HCT116 (cell line): ENCODE measurements around the gene HDLBP. TPM values are rescaled to one million over a fixed set of nuclear protein-coding genes. Genes with fewer than 3 reads are reported as not detected.

Experiments used
- ATAC-seq: fragments of 200-7000 bp; cut with Tn5 transposase; 2 replicates; pipeline ENCODE4 v1.9.1; 2020; ENCODE audit warnings: mild to moderate bottlenecking, moderate library complexity
- BruUV-seq: library from RNA; stranded (reverse); fragments of 400-500 nt; replicated peaks from 2 replicates; lab custom pipeline; 2021; lab: Mats Ljungman, UMichigan
- CTCF ChIA-PET: fragments of 300-600 bp; sonication (Branson Sonifier 250); formaldehyde crosslinking; loops from one replicate; lab custom pipeline; 2021; ENCODE audit warnings: antibody characterized with exemption; lab: Charles Lee
- POLR2A ChIA-PET: fragments of 300-600, 350-600 bp; sonication (Branson Sonifier 250); formaldehyde crosslinking; loops from one replicate; lab custom pipeline; 2021; ENCODE audit warnings: antibody characterized with exemption; lab: Charles Lee
- RAD21 ChIA-PET, 2 experiments: fragments of 300-600 bp; sonication (Branson Sonifier 250); formaldehyde crosslinking; loops; one replicate each; lab custom pipeline; 2023; ENCODE audit warnings: low total read pairs in 2 of 2; ENCODE audit not compliant: uncharacterized antibody in 2 of 2, unreplicated experiment in 2 of 2, low non-redundant PET in 1 of 2; lab: Charles Lee
- DNase-seq: peaks from one replicate; pipeline ENCODE4 v3.0.0-alpha.2; 2010; ENCODE audit warnings: low read depth, low spot score
- H2AFZ ChIP-seq: fragments of 200-600 bp; shearing (Covaris generic), sonication (generic); 2 replicates; pipeline ENCODE4 v1.6.1; 2017; ENCODE audit warnings: low read depth, mixed run types, mixed read lengths, antibody characterized with exemption, low read length; ENCODE audit not compliant: poor library complexity, severe bottlenecking
- H3K27ac ChIP-seq: 2 replicates; pipeline ENCODE4 v1.5.1; 2012; ENCODE audit warnings: low read depth, low read length
- H3K27me3 ChIP-seq: fragments of 200-600 bp; sonication (generic); 2 replicates; pipeline ENCODE4 v1.6.1; 2016; ENCODE audit warnings: mixed run types, low read length, mixed read lengths; ENCODE audit not compliant: insufficient read depth
- H3K36me3 ChIP-seq, 2 experiments: fragments of 200-500 bp in 1 of 2; fragments of 200-600 bp in 1 of 2; sonication (Bioruptor generic) in 1 of 2; sonication (generic) in 1 of 2; 2 replicates each; pipeline versions ENCODE4 v1.5.1 to v1.6.1; 2014 to 2016; ENCODE audit warnings: low read length in 2 of 2, inconsistent platforms in 1 of 2, mixed read lengths in 1 of 2, mixed run types in 1 of 2; ENCODE audit not compliant: insufficient read depth in 2 of 2, control insufficient read depth in 1 of 2
- H3K4me1 ChIP-seq, 2 experiments: fragments of 200-600 bp in 1 of 2; sonication (generic) in 1 of 2; 2 replicates each; pipeline versions ENCODE4 v1.5.1 to v1.6.1; 2012 to 2017; ENCODE audit warnings: low read length in 2 of 2, inconsistent platforms in 1 of 2, mild to moderate bottlenecking in 1 of 2, mixed read lengths in 1 of 2, mixed run types in 1 of 2, moderate library complexity in 1 of 2; ENCODE audit not compliant: insufficient read depth in 2 of 2, control insufficient read depth in 1 of 2
- H3K4me2 ChIP-seq: fragments of 200-600 bp; sonication (generic); 2 replicates; pipeline ENCODE4 v1.6.1; 2017; ENCODE audit warnings: mixed run types, low read length, mixed read lengths
- H3K4me3 ChIP-seq, 2 experiments: fragments of 200-600 bp in 1 of 2; sonication (generic) in 1 of 2; replicated peaks in 1 of 2; 2 replicates each; pipeline ENCODE4 v1.5.1; 2011 to 2016; ENCODE audit warnings: low read length in 2 of 2, control low read depth in 1 of 2, low read depth in 1 of 2, mild to moderate bottlenecking in 1 of 2, mixed read lengths in 1 of 2, mixed run types in 1 of 2
- H3K79me2 ChIP-seq: fragments of 200-600 bp; sonication (generic); 2 replicates; pipeline ENCODE4 v1.6.1; 2017; ENCODE audit warnings: mild to moderate bottlenecking, mixed run types, low read length, moderate library complexity, mixed read lengths; ENCODE audit not compliant: insufficient read depth
- H3K9ac ChIP-seq: fragments of 200-600 bp; sonication (generic); 2 replicates; pipeline ENCODE4 v1.6.1; 2016; ENCODE audit warnings: low read length, mixed read lengths
- H3K9me2 ChIP-seq: fragments of 200-600 bp; sonication (generic), shearing (Covaris generic); 2 replicates; pipeline ENCODE4 v1.6.1; 2017; ENCODE audit warnings: mixed run types, mild to moderate bottlenecking, moderate library complexity; ENCODE audit not compliant: insufficient read depth
- H3K9me3 ChIP-seq, 2 experiments: fragments of 200-500 bp in 1 of 2; fragments of 200-600 bp in 1 of 2; sonication (Bioruptor generic) in 1 of 2; sonication (generic) in 1 of 2; 2 replicates each; pipeline ENCODE4 v1.6.1; 2014 to 2017; ENCODE audit warnings: low read length in 2 of 2, mixed read lengths in 2 of 2, inconsistent platforms in 1 of 2, low read depth in 1 of 2, mild to moderate bottlenecking in 1 of 2, mixed run types in 1 of 2, moderate library complexity in 1 of 2; ENCODE audit not compliant: control insufficient read depth in 1 of 2, insufficient read depth in 1 of 2
- H4K20me1 ChIP-seq: fragments of 200-600 bp; sonication (generic), shearing (Covaris generic); 2 replicates; pipeline ENCODE4 v1.6.1; 2017; ENCODE audit warnings: mixed run types, mild to moderate bottlenecking, moderate library complexity; ENCODE audit not compliant: insufficient read depth
- CBX3 ChIP-seq: IDR thresholded peaks from 2 replicates; pipeline ENCODE4 v1.6.1; 2012; ENCODE audit warnings: low read depth
- EGR1 ChIP-seq: IDR thresholded peaks from 2 replicates; pipeline ENCODE4 v1.6.1; 2012; ENCODE audit warnings: low read depth
- ELF1 ChIP-seq: IDR thresholded peaks from 2 replicates; pipeline ENCODE4 v1.6.1; 2012; ENCODE audit warnings: low read depth, borderline replicate concordance
- EZH2phosphoT487 ChIP-seq: fragments of 200-600 bp; IDR thresholded peaks from 2 replicates; pipeline ENCODE4 v1.6.1; 2018; ENCODE audit warnings: antibody characterized with exemption, borderline replicate concordance
- FOSL1 ChIP-seq: IDR thresholded peaks from 2 replicates; pipeline ENCODE4 v1.6.1; 2012; ENCODE audit warnings: low read depth
- JUND ChIP-seq: IDR thresholded peaks from 2 replicates; pipeline ENCODE4 v1.6.1; 2012
- MAX ChIP-seq: IDR thresholded peaks from 2 replicates; pipeline ENCODE4 v1.6.1; 2012
- POLR2A ChIP-seq: IDR thresholded peaks from 2 replicates; pipeline ENCODE4 v1.7.0; 2011; ENCODE audit warnings: borderline replicate concordance; ENCODE audit not compliant: insufficient read depth, insufficient read length; ENCODE audit errors: extremely low read depth
- POLR2AphosphoS5 ChIP-seq: IDR thresholded peaks from 2 replicates; pipeline ENCODE4 v1.6.1; 2011; ENCODE audit warnings: mild to moderate bottlenecking, low read depth, low read length, moderate library complexity
- SIN3A ChIP-seq: IDR thresholded peaks from 2 replicates; pipeline ENCODE4 v1.6.1; 2012; ENCODE audit warnings: low read depth
- SP1 ChIP-seq: IDR thresholded peaks from 2 replicates; pipeline ENCODE4 v1.6.1; 2012; ENCODE audit warnings: low read depth
- SRF ChIP-seq: IDR thresholded peaks from 2 replicates; pipeline ENCODE4 v1.6.1; 2012; ENCODE audit warnings: low read depth
- YY1 ChIP-seq: IDR thresholded peaks from 2 replicates; pipeline ENCODE4 v1.6.1; 2011; ENCODE audit warnings: low read length, low read depth, moderate library complexity, mild to moderate bottlenecking; ENCODE audit not compliant: insufficient replicate concordance; ENCODE audit errors: extremely low read depth
- ZFX ChIP-seq: fragments of 450-650 bp; IDR thresholded peaks from 2 replicates; pipeline ENCODE4 v1.6.1; 2017
- intact Hi-C: fragments of 100-400 bp; cut with micrococcal nuclease; formaldehyde crosslinking; loops from 2 replicates; pipeline ENCODE4 v1.10.0; 2022
- total RNA-seq: library from RNA; stranded (reverse); gene quantifications from one replicate; pipeline ENCODE4 v1.2.1, GENCODE V29; 2021; ENCODE audit not compliant: unreplicated experiment
- TF ChIP-seq, protein P1 (sequence below): IDR thresholded peaks from 2 replicates; pipeline ENCODE4 v1.6.1; 2011; ENCODE audit warnings: mild to moderate bottlenecking, low read length, moderate library complexity; ENCODE audit not compliant: insufficient replicate concordance; ENCODE audit errors: extremely low read depth
- TF ChIP-seq, protein P2 (sequence below), 3 experiments: fragments of 200-600 bp in 1 of 3; sonication (generic) in 1 of 3; IDR thresholded peaks in 2 of 3; conservative IDR thresholded peaks in 1 of 3; 2 replicates each; pipeline ENCODE4 v1.5.1; 2012 to 2017; ENCODE audit warnings: low read depth in 2 of 3, low read length in 2 of 3, antibody characterized with exemption in 1 of 3, borderline replicate concordance in 1 of 3, control low read depth in 1 of 3, mild to moderate bottlenecking in 1 of 3, mixed read lengths in 1 of 3, mixed run types in 1 of 3, moderate library complexity in 1 of 3; ENCODE audit not compliant: insufficient read depth in 1 of 3

HDLBP gene
- total RNA-seq, 1 experiment from 2014 or later: 462 TPM

DNA sequence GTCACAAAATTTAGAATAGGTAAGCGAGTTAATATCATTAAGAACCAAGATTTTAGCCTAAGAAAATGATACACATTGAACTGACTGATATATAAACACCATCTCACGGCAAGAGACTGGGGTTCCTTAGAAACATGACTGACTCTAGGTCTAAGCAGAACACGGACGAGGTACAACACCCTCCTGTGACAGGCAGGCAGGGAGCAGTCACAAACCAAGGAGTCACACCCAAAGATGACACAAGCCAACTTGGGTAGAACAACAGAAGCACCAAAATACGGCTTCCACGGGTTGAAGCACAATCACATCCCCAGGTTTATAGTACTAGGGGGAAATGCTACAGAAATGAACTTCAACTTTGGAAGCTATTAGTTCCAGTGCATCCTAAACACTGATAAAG is 24.3 kb downstream of the HDLBP start:
- no peaks in the 10 kb centered on the region for H3K36me3 ChIP-seq
- H4K20me1 ChIP-seq: peaks cover 35% of the 10 kb centered on the region; the same call in 1 of the 2 replicates
- peaks cover 100% of the 10 kb centered on the region for H3K79me2 ChIP-seq
- no peak for TF ChIP-seq YY1
- no peak for TF ChIP-seq SP1
- no peak for TF ChIP-seq ELF1
- TF ChIP-seq, protein P1, sequence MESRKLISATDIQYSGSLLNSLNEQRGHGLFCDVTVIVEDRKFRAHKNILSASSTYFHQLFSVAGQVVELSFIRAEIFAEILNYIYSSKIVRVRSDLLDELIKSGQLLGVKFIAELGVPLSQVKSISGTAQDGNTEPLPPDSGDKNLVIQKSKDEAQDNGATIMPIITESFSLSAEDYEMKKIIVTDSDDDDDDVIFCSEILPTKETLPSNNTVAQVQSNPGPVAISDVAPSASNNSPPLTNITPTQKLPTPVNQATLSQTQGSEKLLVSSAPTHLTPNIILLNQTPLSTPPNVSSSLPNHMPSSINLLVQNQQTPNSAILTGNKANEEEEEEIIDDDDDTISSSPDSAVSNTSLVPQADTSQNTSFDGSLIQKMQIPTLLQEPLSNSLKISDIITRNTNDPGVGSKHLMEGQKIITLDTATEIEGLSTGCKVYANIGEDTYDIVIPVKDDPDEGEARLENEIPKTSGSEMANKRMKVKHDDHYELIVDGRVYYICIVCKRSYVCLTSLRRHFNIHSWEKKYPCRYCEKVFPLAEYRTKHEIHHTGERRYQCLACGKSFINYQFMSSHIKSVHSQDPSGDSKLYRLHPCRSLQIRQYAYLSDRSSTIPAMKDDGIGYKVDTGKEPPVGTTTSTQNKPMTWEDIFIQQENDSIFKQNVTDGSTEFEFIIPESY: no peak
- TF ChIP-seq SRF: no peak
- TF ChIP-seq SIN3A: no peak
- no peak for TF ChIP-seq ZFX
- no peak for TF ChIP-seq POLR2AphosphoS5
- no peak for TF ChIP-seq CBX3
- TF ChIP-seq, protein P2, sequence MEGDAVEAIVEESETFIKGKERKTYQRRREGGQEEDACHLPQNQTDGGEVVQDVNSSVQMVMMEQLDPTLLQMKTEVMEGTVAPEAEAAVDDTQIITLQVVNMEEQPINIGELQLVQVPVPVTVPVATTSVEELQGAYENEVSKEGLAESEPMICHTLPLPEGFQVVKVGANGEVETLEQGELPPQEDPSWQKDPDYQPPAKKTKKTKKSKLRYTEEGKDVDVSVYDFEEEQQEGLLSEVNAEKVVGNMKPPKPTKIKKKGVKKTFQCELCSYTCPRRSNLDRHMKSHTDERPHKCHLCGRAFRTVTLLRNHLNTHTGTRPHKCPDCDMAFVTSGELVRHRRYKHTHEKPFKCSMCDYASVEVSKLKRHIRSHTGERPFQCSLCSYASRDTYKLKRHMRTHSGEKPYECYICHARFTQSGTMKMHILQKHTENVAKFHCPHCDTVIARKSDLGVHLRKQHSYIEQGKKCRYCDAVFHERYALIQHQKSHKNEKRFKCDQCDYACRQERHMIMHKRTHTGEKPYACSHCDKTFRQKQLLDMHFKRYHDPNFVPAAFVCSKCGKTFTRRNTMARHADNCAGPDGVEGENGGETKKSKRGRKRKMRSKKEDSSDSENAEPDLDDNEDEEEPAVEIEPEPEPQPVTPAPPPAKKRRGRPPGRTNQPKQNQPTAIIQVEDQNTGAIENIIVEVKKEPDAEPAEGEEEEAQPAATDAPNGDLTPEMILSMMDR (IDR thresholded peaks at IDR 0.05 in 2 of 3, conservative IDR thresholded peaks at IDR 0.05 in 1 of 3; ENCODE audit: borderline replicate concordance in 1 of 3, insufficient read depth in 1 of 3, low read depth in 2 of 3, low read length in 2 of 3): no peak
- no peak for TF ChIP-seq EGR1
- no peak for TF ChIP-seq MAX
- TF ChIP-seq EZH2phosphoT487: no peak
- TF ChIP-seq JUND: no peak
- no peak for TF ChIP-seq POLR2A
- no peak for TF ChIP-seq FOSL1
- H3K9ac ChIP-seq: no peak overlapping the region
- DNase-seq (no peak), ATAC-seq (no peak)
- no TSS peak for BruUV-seq
- ChIA-PET POLR2A (no interaction called here), RAD21 (no interaction called here), CTCF (no interaction called here)
- no peaks in the 10 kb centered on the region for H3K9me2 ChIP-seq
- no peak overlapping the region for H3K27ac ChIP-seq
- H3K9me3 ChIP-seq: no peaks in the 10 kb centered on the region
- H2AFZ ChIP-seq: no peak overlapping the region
- H3K4me1 ChIP-seq: peaks cover 0 to 4% of the 10 kb centered on the region in 2 experiments; a peak in 1 of 4 replicates
- no peak overlapping the region for H3K4me3 ChIP-seq
- no peak overlapping the region for H3K4me2 ChIP-seq
- no peaks in the 10 kb centered on the region for H3K27me3 ChIP-seq
- intact Hi-C loops: no loop called here
